GM21515 (cell line): ENCODE data around the gene GP1BB.
"Not testable (repeated sequence)": the region's sequence is repeated elsewhere in the genome, so short reads cannot be mapped to it uniquely, and the experiment has no call there.

ENCODE experiments used
- ATAC-seq: cut with Tn5 transposase; IDR thresholded peaks from one replicate; pipeline ENCODE4 v1.9.1; 2021; ENCODE audit not compliant: unreplicated experiment

GP1BB gene

GRCh38 chr22:19693581-19693980, 29.8 kb upstream of the GP1BB start:
- ATAC-seq = no peak

GRCh38 chr22:19693981-19694670, 29.2 kb upstream of the GP1BB start:
- ATAC-seq = no peak

GRCh38 chr22:19694696-19695095, 28.6 kb upstream of the GP1BB start:
- no peak for ATAC-seq

GRCh38 chr22:19696504-19697276, 26.6 kb upstream of the GP1BB start:
- no peak for ATAC-seq

GRCh38 chr22:19697871-19698270, 25.5 kb upstream of the GP1BB start:
- ATAC-seq = not testable (repeated sequence)

GRCh38 chr22:19700790-19701419, 22.4 kb upstream of the GP1BB start:
- no peak for ATAC-seq

GRCh38 chr22:19701420-19702145, 21.8 kb upstream of the GP1BB start:
- no peak for ATAC-seq

- ATAC-seq = no peak
Measured at GRCh38 chr22:19703869-19704268, 19.5 kb upstream of the GP1BB start.

GRCh38 chr22:19704355-19705015, 18.9 kb upstream of the GP1BB start:
- no peak for ATAC-seq

GRCh38 chr22:19705181-19705934, 18.0 kb upstream of the GP1BB start:
- ATAC-seq = no peak

- no peak for ATAC-seq
Measured at GRCh38 chr22:19706661-19707151, 16.6 kb upstream of the GP1BB start.

GRCh38 chr22:19707347-19708290, 15.7 kb upstream of the GP1BB start:
- ATAC-seq = no peak

- ATAC-seq = no peak
Measured at GRCh38 chr22:19708321-19709011, 14.9 kb upstream of the GP1BB start.

GRCh38 chr22:19709063-19709769, 14.1 kb upstream of the GP1BB start:
- ATAC-seq = no peak

GRCh38 chr22:19710020-19710768, 13.1 kb upstream of the GP1BB start:
- ATAC-seq = no peak

- ATAC-seq = no peak
Measured at GRCh38 chr22:19710769-19711106, 12.6 kb upstream of the GP1BB start.

- no peak for ATAC-seq
Measured at GRCh38 chr22:19713245-19713644, 10.1 kb upstream of the GP1BB start.
